ENCODE results near the gene NUDT8. TPM values are rescaled to one million over a fixed set of nuclear protein-coding genes. Genes with fewer than 3 reads are reported as not detected.
A peak's percentile ranks its signal among the peaks of the same experiment; 100 is the strongest.
"Not testable (repeated sequence)": the region's sequence is repeated elsewhere in the genome, so short reads cannot be mapped to it uniquely, and the experiment has no call there.

The NUDT8 gene
- total RNA-seq, 3 donors from 2014 or later (not counting 1 experiment from before 2014, with no cell fraction given): 1.7 to 5.2 (median 4.1) TPM

- H3K4me3 ChIP-seq (ENCODE audit: low read length): no peak overlapping the region
- ATAC-seq (peak; percentile 21 to 60 (median 53)), DNase-seq (no peak)
- no peaks in the 10 kb centered on the region for H3K36me3 ChIP-seq (ENCODE audit: control insufficient read depth, insufficient read depth, low read length)
- 7% methylated on average over 7 of the region's 7 CpGs for WGBS (ENCODE audit: insufficient coverage)
- TF ChIP-seq, protein P1, sequence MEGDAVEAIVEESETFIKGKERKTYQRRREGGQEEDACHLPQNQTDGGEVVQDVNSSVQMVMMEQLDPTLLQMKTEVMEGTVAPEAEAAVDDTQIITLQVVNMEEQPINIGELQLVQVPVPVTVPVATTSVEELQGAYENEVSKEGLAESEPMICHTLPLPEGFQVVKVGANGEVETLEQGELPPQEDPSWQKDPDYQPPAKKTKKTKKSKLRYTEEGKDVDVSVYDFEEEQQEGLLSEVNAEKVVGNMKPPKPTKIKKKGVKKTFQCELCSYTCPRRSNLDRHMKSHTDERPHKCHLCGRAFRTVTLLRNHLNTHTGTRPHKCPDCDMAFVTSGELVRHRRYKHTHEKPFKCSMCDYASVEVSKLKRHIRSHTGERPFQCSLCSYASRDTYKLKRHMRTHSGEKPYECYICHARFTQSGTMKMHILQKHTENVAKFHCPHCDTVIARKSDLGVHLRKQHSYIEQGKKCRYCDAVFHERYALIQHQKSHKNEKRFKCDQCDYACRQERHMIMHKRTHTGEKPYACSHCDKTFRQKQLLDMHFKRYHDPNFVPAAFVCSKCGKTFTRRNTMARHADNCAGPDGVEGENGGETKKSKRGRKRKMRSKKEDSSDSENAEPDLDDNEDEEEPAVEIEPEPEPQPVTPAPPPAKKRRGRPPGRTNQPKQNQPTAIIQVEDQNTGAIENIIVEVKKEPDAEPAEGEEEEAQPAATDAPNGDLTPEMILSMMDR (IDR thresholded peaks at IDR 0.05): no peak
- peaks cover 24% of the 10 kb centered on the region for H3K4me1 ChIP-seq (ENCODE audit: control insufficient read depth, insufficient read depth, low read length)
- H3K27ac Mint-ChIP-seq: peak overlapping the region; percentile 81 to 85
- peaks cover 28% of the 10 kb centered on the region in 2 donors for H3K4me1 Mint-ChIP-seq
- H3K36me3 Mint-ChIP-seq: no peaks in the 10 kb centered on the region
- no peaks in the 10 kb centered on the region for H3K27me3 Mint-ChIP-seq (ENCODE audit: low read depth in 2 of 2)
- H3K9me3 ChIP-seq (ENCODE audit: control insufficient read depth, insufficient read depth, low read length): no peaks in the 10 kb centered on the region
- peak overlapping the region; percentile 42 for H3K27ac ChIP-seq (ENCODE audit: low read length)
- H3K27me3 ChIP-seq (ENCODE audit: control insufficient read depth, insufficient read depth, low read length): no peaks in the 10 kb centered on the region
- H3K4me3 Mint-ChIP-seq: peak overlapping the region; percentile 85
- H3K9me3 Mint-ChIP-seq: no peaks in the 10 kb centered on the region
- intact Hi-C loops (cut with micrococcal nuclease): loop anchor here (2.0 kb wide), 1 partner anchor 18 kb away; the partner anchor contains the start of gene GSTP1
These were observed 29.3 kb downstream of the NUDT8 start for GRCh38 chr11:67600324-67601029.

DNA sequence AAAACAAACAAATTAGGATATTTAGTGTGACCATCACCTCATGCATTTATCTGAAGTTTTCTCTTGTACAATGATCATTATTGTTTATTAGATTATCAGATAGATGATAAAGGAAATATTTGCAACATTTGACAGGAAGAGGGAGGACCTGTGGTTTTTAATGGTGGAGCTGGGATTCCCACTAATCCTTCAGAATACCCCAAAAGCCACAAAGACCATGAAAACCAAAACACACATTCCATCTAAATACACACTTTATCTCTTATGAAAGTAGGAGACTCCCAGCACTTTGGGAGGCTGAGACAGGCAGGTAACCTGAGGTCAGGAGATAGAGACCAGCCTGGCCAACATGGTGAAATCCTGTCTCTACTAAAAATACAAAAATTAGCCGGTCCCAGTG, 30.6 kb downstream of the NUDT8 start:
- WGBS (ENCODE audit: insufficient coverage): 70% methylated on average over 1 of the region's 1 CpG
- H3K27me3 ChIP-seq (ENCODE audit: control insufficient read depth, insufficient read depth, low read length): no peaks in the 10 kb centered on the region
- no peaks in the 10 kb centered on the region for H3K9me3 ChIP-seq (ENCODE audit: control insufficient read depth, insufficient read depth, low read length)
- Mint-ChIP-seq H3K27ac (peak overlapping the region in 1 of 2 donors; percentile 85), H3K27me3 (ENCODE audit: low read depth in 2 of 2) (no peaks in the 10 kb centered on the region), H3K9me3 (no peaks in the 10 kb centered on the region), H3K4me3 (peak overlapping the region; percentile 21), H3K4me1 (peaks cover 21 to 28% of the 10 kb centered on the region in 2 donors), H3K36me3 (no peaks in the 10 kb centered on the region)
- no peaks in the 10 kb centered on the region for H3K36me3 ChIP-seq (ENCODE audit: control insufficient read depth, insufficient read depth, low read length)
- DNase-seq: no peak
- intact Hi-C loops (cut with micrococcal nuclease): no loop called here
- H3K27ac ChIP-seq (ENCODE audit: low read length): no peak overlapping the region
- no peak for ATAC-seq
- TF ChIP-seq, protein P1 (IDR thresholded peaks at IDR 0.05): no peak
- no peak overlapping the region for H3K4me3 ChIP-seq (ENCODE audit: low read length)
- peaks cover 24% of the 10 kb centered on the region for H3K4me1 ChIP-seq (ENCODE audit: control insufficient read depth, insufficient read depth, low read length)

DNA sequence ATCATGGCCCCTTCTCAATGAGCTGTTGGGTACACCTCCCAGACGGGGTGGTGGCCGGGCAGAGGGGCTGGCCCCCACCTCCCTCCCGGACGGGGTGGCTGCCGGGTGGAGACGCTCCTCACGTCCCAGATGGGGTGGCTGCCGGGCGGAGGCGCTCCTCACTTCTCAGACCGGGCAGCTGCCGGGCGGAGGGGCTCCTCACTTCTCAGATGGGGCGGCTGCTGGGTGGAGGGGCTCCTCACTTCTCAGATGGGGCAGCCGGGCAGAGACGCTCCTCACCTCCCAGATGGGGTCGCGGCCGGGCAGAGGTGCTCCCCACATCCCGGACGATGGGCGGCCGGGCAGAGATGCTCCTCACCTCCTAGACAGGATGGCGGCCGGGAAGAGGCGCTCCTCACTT, 31.8 kb downstream of the NUDT8 start:
- 92% methylated on average over 23 of the region's 26 CpGs for WGBS (ENCODE audit: insufficient coverage)
- H3K27ac ChIP-seq (ENCODE audit: low read length); H3K4me3 ChIP-seq (ENCODE audit: low read length); intact Hi-C loops (cut with micrococcal nuclease); DNase-seq; H3K9me3 Mint-ChIP-seq; H3K27me3 Mint-ChIP-seq (ENCODE audit: low read depth in 2 of 2); H3K36me3 Mint-ChIP-seq; ATAC-seq; H3K9me3 ChIP-seq (ENCODE audit: control insufficient read depth, insufficient read depth, low read length); H3K4me3 Mint-ChIP-seq; H3K27me3 ChIP-seq (ENCODE audit: control insufficient read depth, insufficient read depth, low read length); H3K36me3 ChIP-seq (ENCODE audit: control insufficient read depth, insufficient read depth, low read length); H3K27ac Mint-ChIP-seq: not testable (repeated sequence)
- H3K4me1 Mint-ChIP-seq: peaks cover 21 to 28% of the 10 kb centered on the region in 2 donors
- H3K4me1 ChIP-seq (ENCODE audit: control insufficient read depth, insufficient read depth, low read length): peaks cover 24% of the 10 kb centered on the region

DNA sequence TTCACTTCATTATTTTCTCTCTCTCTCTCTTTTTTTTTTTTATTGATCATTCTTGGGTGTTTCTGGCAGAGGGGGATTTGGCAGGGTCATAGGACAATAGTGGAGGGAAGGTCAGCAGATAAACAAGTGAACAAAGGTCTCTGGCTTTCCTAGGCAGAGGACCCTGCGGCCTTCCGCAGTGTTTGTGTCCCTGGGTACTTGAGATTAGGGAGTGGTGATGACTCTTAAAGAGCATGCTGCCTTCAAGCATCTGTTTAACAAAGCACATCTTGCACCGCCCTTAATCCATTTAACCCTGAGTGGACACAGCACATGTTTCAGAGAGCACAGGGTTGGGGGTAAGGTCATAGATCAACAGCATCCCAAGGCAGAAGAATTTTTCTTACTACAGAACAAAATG, 32.3 kb downstream of the NUDT8 start:
- H3K27ac Mint-ChIP-seq; ATAC-seq; H3K4me3 ChIP-seq (ENCODE audit: low read length); H3K36me3 ChIP-seq (ENCODE audit: control insufficient read depth, insufficient read depth, low read length); DNase-seq; H3K27me3 Mint-ChIP-seq (ENCODE audit: low read depth in 2 of 2); intact Hi-C loops (cut with micrococcal nuclease); H3K36me3 Mint-ChIP-seq; H3K9me3 Mint-ChIP-seq; H3K4me3 Mint-ChIP-seq; H3K27ac ChIP-seq (ENCODE audit: low read length); H3K27me3 ChIP-seq (ENCODE audit: control insufficient read depth, insufficient read depth, low read length); H3K9me3 ChIP-seq (ENCODE audit: control insufficient read depth, insufficient read depth, low read length): not testable (repeated sequence)
- WGBS (ENCODE audit: insufficient coverage): no CpG with 5 or more reads among the region's 3 CpGs
- peaks cover 24% of the 10 kb centered on the region for H3K4me1 ChIP-seq (ENCODE audit: control insufficient read depth, insufficient read depth, low read length)
- peaks cover 21 to 28% of the 10 kb centered on the region in 2 donors for H3K4me1 Mint-ChIP-seq

All from natural killer cell (primary cell).